NK-92 (cell line): ENCODE measurements around the gene MARCHF7.
"Not testable (repeated sequence)": the region's sequence is repeated elsewhere in the genome, so short reads cannot be mapped to it uniquely, and the experiment has no call there.

Experiments used
- DNase-seq: peaks from one replicate; lab custom pipeline; 2025; ENCODE audit not compliant: unreplicated experiment; lab: John Stamatoyannopoulos, UW

The MARCHF7 gene

DNA sequence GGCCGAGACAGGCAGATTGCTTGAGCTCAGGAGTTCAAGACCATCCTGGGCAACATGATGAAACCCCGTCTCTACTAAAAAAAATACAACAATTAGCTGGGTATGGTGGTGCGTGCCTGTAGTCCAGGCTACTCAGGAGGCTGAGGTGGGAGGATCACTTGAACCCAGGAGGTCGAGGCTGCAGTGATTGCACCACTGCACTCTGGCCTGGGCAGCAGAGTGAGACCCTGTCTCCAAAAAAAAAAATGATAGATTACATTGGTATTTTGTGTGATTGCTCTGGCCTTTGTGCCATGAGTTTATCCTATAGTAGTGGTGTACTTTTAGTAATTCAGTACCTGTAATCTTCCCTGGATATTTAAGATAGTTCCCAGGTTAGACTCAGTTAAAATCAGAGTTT lies 4.1 kb downstream of the MARCHF7 start:
- not testable (repeated sequence) for DNase-seq

DNA sequence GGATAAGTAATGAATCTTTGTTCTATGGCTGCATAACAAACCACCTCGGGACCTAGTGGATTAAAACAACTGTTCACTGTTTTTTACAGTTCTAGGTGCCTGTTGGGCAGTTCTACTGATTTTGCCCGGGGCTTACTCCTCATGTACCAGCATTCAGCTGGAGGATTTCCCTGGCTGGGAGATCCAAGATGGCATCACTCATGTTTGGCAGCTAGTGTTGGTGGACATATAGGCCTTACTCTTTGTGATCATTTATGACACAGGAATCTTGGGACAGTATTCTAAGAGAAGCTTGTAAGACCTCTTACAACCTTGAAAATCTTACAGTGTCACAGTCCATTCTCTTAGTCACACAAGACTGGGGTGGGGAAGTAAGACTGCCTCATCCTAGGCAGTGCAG lies 4.6 kb downstream of the MARCHF7 start:
- no peak for DNase-seq

DNA sequence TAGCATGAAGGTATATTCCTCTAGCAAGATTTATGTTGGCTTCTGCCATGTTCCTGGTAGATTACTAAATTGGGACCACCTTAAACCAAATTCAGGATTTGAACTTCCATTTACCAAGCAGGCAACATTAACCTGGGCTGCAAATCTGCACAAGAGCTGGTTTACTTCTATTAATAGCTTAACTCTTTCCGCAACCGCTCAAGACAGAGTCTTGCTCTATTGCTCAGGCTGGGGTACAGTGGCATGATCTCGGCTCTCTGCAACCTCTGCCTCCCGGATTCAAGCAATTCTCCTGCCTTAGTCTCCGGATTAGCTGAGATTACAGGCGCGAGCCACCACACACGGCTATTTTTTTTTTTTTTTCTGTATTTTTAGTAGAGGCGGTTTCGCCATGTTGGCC lies 8.4 kb downstream of the MARCHF7 start:
- no peak for DNase-seq

DNA sequence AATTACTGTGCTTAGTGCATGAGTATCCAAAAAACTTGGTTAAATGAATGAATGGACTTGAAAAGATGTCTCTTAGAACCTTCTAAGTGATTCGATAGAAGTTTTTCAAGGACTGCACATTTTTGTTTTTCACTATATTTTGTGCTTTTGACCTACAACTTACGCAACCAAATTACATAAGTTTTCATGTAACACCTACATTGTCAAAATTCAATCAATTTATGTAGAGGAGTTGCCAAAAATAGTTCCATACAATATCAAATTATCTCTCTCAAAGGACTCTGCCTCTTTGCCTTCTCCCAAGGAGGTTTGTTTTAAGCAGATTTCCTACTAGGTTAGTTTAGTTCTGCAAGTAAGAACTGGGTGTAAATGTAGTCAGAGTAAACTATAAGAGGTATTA lies 10.3 kb downstream of the MARCHF7 start:
- no peak for DNase-seq

DNA sequence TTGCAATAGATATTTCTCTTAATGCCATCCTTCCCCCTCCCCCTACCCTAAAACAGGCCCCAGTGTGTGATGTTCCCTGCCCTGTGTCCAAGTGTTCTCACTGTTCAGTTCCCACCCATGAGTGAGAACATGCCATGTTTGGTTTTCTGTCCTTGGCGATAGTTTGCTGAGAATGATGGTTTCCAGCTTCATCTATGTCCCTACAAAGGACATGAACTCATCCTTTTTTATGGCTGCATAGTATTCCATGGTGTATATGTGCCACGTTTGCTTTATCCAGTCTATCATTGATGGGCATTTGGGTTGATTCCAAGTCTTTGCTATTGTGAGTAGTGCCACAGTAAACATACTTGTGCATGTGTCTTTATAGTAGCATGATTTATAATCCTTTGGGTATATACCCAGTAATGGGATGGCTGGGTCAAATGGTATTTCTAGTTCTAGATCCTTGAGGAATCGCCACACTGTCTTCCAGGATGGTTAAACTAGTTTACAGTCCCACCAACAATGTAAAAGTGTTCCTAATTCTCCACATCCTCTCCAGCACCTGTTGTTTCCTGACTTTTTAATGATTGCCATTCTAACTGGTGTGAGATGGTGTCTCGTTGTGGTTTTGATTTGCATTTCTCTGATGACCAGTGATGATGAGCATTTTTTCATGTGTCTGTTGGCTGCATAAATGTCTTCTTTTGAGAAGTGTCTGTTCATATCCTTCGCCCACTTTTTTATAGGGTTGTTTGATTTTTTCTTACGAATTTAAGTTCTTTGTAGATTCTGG lies 12.7 kb downstream of the MARCHF7 start:
- not testable (repeated sequence) for DNase-seq

DNA sequence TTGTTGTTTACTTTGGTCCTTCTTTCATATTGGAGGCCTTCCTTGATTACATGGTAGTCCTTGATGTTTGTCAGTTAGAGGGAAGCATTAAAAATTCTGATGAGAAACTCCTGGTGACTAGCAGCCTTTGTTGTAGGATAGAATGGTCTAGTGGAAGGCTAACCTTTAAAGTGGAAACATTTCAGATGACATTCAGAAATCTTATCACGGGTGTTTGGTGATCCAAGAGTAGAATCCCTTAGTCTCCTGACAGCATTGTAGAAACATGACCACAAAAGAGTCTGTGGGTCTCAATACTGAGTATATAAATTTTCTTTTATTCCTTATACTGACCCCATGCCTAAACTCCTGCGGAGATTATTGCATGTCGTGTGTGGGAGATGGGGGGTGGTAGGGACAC lies 13.4 kb downstream of the MARCHF7 start:
- no peak for DNase-seq

DNA sequence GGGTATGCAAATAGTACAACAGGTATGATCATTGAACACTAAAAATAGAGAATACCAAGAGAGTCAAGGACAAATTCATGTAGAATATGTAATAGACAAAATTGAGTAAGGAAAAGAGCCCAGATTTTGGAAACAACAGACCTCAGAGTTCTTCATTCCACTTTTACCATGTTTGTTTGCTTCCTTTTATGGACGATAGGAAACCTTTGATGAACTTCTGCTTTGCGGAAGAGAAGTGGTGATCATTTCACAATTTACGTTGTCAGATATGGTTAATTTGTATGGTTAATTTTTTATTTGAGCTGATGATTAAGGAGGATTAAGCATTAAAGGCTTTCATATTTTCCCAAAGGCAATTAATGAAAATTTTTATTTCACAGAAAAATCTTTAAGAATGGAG lies 16.3 kb downstream of the MARCHF7 start:
- DNase-seq = no peak

DNA sequence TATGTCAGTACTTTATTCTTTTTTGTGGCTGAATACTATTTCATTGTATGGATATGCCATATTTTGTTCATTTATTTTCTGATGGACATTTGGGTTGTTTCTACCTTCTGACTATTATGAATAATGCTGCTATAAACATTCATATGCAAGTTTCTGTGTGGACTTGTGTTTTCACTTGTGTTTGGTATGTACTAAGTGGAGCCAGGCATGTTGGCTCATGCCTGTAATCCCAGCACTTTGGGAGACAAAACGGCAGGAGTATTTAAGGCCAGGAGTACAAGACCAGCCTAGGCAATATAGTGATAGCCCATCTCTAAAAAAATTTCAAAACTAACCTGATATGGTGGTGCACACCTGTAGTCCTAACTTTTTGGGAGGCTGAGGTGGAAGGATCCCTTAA lies 23.3 kb downstream of the MARCHF7 start:
- no peak for DNase-seq

DNA sequence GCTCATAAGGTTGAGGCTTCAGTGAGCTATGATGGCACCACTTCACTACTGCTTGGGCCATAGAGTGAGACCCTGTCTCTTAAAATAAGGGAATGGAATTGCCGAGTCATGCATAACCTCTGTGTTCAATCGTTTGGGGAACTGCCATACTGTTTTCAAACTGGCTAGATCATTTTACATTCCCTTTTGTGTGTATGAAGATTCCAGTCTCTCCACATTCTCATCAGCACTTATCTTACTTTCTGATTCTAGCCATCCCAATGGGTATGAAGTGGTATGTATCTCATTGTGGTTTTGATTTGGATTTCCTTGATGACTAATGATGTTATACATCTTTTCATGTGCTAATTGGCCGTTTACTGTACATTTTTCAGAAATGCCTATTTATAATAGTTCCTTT lies 23.7 kb downstream of the MARCHF7 start:
- no peak for DNase-seq

DNA sequence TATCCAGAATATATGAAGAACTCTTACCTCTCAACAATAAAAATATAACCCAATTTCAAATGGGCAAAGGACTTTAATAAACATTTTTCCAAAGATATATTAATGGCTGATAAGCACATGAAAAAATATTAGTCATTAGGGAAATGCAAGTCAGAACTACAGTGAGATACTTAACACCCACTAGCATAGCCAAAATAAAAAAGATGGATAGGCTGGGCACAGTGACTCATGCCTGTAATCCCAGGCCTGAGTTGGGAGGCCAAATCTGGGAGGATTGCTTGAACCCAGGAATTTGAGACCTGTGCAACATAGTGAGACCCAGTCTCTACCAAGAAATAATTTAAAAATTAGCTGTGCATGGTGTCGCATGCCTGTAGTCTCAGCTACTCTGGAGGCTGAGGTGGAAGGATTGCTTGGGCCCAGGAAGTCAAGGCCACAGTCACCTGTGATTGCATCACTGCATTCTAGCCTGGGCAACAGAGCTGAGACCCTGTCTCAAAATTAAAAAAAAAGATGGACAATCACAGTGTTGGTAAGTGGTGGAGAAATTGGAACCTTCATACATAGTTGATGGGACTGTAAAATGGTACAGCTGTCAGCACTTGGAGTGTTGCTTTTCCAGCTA lies 25.1 kb downstream of the MARCHF7 start:
- no peak for DNase-seq

DNA sequence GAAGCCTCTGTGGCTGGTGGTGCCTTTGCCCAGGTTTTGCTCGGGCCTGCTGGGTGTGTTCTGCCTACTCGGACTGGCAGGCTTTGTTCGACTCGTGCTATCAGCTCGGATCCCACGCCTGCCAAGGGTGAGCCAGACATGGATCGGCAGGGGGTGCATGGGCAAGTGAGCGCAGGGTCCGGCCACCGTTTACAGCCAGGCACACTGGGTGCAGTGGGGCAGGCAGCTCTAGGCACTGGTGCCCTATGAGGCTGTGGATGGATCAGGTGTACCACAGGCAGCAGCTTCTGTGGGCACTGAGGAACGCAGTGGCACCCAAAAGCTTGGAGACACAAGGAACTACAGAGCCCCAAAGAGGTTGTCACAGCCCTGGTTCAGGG lies 25.6 kb downstream of the MARCHF7 start:
- no peak for DNase-seq

DNA sequence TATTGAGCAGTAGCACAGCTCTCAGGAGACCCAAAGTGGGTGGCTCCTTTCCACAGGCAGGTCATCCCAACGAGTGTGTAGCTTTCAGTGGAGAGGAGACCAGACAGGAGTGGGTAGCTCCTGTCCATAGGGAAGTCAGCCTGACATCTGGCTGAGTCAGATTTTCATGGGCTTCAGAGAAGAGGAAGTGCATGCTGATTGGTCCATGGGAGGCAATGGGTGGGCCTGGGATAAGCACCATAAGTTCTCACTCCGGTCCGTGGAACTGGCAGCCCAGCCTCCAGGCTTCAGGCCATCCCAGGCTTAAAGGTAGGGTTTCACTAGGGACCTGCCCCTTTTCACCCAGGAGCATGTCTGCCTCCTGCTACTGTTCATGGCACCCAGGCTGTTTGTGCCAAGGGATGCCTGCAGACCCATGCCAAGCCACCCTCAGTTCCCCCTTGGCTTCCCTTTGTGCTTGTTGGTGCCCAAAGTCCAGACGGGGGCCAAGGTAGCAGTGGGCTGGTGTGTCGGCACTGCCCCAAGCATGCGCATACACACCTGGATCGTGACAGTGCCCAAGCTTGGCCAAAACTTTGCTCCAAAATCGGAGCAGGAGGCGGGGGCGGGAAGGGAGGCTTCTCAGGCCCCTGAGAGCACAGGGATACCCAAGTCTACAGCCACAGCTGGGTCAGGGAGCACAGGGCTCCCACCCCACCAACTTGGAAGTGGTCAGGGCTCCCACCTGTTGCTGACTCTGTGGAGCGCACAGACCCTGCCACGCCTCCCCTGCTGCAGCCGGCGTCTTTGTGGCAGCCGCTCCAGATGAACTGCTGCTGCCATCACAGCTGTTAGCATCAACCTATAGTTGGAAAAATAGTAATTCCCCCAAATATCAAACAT lies 26.4 kb downstream of the MARCHF7 start:
- DNase-seq = no peak

DNA sequence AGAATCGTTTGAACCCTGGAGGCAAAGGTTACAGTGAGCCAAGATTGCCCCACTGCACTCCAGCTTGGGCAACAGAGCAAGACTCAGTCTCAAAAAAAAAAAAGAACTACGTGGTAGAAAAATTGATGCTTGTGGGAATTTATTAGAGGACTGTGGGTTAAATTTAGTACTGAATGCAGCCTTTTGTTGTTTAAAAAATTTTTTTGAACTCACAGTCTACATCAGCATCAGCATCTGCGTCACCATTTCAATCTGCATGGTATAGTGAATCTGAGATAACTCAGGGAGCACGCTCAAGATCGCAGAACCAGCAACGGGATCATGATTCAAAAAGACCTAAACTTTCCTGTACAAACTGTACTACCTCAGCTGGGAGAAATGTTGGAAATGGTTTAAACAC lies 30.5 kb downstream of the MARCHF7 start:
- no peak for DNase-seq

DNA sequence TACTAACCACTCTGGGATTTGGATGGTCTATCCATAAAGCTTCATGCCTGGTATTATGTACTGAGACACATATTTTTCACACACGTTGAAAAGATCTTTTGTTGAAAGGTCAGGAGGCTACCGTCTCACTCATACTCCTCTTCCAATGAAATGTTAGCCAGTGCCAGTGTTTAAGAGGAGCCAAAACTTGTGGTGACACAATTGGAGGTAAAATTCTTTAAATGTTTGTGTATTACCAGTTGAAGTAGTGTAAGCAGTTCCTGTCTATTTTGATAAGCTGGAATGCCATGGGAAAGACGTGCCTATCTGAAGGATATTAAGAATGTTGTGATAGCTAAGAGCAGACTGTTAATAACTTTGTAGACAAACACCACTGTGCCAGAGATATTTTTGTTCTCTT lies 32.1 kb downstream of the MARCHF7 start:
- DNase-seq = no peak

DNA sequence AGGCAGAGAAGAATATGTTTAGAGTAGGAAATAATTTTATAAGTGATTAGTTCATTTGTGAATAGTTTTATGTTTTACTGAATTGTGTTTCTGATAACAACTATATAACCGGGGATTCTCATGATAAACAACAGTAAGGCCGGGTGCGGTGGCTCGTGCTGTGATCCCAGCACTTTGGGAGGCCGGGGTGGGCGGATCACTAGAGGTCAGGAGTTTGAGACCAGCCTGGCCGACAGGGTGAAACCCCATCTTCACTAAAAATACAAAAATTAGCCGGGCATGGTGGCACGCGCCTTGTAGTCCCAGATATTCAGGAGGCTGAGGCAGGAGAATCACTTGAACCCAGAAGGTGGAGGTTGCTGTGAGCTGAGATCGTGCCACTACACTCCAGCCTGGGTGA lies 32.9 kb downstream of the MARCHF7 start:
- DNase-seq = not testable (repeated sequence)

DNA sequence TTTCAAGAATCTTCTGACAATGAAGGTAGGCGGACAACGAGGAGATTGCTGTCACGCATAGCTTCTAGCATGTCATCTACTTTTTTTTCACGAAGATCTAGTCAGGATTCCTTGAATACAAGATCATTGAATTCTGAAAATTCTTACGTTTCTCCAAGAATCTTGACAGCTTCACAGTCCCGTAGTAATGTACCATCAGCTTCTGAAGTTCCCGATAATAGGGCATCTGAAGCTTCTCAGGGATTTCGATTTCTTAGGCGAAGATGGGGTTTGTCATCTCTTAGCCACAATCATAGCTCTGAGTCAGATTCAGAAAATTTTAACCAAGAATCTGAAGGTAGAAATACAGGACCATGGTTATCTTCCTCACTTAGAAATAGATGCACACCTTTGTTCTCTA lies 35.8 kb downstream of the MARCHF7 start:
- no peak for DNase-seq

DNA sequence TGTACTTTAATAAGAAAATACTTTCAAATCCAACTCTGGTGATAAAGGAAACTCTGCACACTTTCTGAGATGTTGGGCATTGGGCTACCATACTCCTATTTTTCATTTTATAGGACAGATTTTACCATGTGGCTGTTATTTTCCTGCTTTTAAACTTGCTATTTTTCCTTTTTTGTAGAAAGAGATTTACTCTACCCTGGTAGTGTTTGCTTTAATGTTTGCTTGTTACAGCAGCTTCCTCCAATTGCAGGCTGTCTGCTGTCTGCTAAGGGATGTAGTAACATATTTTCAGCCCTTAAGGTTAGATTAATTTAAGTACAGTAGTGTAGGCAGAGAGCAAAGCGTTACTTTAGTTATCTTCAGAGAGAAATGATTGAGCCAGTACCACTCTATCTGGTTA lies 38.6 kb downstream of the MARCHF7 start:
- no peak for DNase-seq

DNA sequence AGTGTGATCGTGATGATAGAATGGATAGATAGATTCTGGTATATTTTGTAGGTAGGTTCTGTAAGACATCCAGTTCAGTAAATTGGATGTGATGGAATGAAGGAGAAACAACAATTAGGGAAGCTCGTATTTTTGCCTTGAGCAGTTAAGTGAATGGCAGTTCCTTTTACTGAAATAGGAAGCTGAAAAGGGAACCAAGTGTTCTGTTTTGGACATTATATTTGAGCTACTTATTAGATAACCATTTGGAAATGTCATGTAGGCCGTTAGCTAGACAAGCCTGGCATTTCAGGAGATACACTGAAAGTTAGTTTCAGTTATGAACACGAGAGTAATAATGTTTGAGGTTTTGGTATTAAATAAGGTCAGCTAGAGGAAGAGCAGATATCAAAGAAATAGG lies 41.5 kb downstream of the MARCHF7 start:
- DNase-seq = no peak

DNA sequence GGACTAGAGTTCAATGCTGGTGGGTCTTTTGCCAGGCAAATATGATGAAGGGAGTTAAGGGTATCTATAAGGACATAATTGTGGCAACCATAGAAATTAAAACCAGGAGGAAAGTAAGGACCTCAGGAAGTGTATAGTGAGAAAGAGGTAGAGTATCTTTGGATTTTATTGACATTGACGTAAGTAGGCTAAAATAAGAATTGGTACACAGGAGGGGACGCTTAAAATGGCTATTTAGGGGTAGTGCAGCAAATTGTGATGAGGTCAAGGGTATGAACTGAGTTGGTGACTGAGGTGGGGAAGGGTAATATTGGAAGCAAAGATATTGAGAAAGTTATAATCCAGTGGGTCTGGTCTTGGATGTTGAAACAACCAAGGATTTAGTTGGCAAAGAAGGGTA lies 42.7 kb downstream of the MARCHF7 start:
- no peak for DNase-seq

DNA sequence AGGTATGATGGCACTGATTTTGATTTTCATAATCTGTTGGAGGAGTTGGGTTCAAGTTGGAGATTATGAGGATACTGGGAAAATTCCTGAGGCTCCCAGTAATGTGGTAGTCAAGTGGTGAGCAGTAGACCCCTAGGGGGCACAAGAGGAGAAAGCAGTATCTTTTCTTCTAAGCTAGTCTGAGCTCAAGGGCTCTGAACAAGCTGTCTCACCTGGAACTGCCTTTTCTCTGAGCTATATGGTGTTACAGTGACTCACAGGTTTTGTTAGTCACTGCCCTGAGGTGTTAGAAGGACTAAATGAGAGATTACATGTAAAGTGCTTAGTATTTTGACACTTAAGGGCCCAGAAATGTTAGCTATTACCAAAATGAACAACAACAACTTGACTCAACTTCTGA lies 43.5 kb downstream of the MARCHF7 start:
- no peak for DNase-seq

DNA sequence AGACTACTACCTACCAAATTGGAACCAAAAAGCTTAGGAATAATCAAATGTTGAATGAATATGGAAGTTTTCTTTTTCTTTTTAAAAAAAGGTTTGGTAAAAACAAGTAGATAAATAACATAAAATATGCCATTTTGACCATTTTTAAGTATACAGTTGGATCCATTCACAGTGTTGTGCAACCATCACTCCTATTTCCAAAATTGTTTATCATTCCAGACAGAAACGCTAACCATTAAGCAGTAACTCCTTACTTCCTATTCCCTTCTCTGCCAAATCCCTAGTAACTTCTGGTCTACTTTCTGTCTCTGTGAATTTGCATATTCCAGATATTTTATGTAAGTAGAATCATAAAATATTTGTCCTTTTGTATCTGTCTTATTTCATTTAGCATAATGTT lies 45.9 kb downstream of the MARCHF7 start:
- DNase-seq = no peak

DNA sequence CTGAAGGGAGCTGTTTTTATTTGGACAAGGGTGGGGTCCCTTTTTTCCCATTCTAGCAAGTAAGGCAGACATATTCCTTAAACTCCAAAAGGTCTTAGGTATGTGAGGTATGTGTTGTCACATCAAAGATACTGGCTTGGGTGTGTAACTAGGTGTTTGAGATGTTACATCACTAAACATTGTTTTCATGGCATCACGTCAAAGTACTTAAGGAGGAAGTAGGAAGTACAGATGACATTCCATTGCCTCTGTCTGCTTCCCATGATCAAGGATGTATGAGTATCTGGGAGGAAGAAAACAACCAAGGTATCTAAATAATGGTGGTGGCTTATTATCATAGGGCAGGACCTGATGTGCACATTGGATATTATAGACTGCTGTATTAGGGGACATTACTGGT lies 46.4 kb downstream of the MARCHF7 start:
- DNase-seq = no peak
